Measurements from ENCODE around the gene ROR2. TPM values are rescaled to one million over a fixed set of nuclear protein-coding genes. Genes with fewer than 3 reads are reported as not detected.
"Not testable (repeated sequence)": the region's sequence is repeated elsewhere in the genome, so short reads cannot be mapped to it uniquely, and the experiment has no call there.

Gene ROR2
- total and polyA plus RNA-seq, 2 experiments from 2014 or later: 8.1 to 18.8 TPM

DNA sequence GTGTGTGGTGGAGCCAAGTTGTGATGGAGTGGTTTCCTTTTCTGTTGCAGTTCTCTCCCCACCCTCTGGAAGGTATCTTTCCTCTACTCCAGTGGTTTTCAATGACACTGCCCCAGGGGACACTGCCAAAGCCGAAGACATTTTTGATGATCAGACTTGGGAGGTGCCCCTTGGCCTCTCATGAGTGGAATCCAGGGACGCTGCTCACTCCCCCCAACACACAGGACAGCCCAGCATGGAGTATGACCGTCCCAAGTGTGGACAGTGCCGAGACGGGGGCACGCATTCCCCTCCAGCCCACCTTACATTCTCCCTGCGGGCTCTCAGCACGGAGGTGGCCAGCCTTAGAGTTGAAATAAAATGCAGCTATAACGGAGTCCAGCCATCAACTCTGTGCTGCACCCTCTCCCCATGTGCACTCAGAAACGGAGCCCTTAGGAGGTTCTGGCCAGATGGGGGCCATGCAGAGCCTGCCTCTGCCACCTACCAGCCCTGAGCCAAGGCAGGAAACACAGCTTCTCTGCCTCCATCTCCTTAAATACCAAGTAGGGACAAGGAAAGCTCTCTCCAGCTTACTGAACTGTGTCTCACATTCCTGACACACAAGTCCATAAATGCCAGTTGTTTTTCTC is 150.8 kb downstream of the ROR2 start:
- TF ChIP-seq ZNF462 (CRISPR knock-in tag; IDR thresholded peaks at IDR 0.05) (no peak), CTCF (conservative IDR thresholded peaks at IDR 0.05; ENCODE audit: low read depth in 2 of 2) (0 out of 4 replicates have a peak, but pooled peaks of 1 of the 2 experiments have one; percentile 2), JUNB (IDR thresholded peaks at IDR 0.05; ENCODE audit: unreplicated experiment) (no peak)
- TF ChIP-seq, protein P1, sequence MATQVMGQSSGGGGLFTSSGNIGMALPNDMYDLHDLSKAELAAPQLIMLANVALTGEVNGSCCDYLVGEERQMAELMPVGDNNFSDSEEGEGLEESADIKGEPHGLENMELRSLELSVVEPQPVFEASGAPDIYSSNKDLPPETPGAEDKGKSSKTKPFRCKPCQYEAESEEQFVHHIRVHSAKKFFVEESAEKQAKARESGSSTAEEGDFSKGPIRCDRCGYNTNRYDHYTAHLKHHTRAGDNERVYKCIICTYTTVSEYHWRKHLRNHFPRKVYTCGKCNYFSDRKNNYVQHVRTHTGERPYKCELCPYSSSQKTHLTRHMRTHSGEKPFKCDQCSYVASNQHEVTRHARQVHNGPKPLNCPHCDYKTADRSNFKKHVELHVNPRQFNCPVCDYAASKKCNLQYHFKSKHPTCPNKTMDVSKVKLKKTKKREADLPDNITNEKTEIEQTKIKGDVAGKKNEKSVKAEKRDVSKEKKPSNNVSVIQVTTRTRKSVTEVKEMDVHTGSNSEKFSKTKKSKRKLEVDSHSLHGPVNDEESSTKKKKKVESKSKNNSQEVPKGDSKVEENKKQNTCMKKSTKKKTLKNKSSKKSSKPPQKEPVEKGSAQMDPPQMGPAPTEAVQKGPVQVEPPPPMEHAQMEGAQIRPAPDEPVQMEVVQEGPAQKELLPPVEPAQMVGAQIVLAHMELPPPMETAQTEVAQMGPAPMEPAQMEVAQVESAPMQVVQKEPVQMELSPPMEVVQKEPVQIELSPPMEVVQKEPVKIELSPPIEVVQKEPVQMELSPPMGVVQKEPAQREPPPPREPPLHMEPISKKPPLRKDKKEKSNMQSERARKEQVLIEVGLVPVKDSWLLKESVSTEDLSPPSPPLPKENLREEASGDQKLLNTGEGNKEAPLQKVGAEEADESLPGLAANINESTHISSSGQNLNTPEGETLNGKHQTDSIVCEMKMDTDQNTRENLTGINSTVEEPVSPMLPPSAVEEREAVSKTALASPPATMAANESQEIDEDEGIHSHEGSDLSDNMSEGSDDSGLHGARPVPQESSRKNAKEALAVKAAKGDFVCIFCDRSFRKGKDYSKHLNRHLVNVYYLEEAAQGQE (IDR thresholded peaks at IDR 0.05; ENCODE audit: unreplicated experiment): no peak
- H2AFZ ChIP-seq: no peak overlapping the region
- 0 out of 2 replicates have a peak, but pooled peaks cover under 1% of the 10 kb centered on the region for H3K4me1 ChIP-seq (ENCODE audit: insufficient read depth)
- 0 out of 3 replicates have a peak, but pooled peaks cover 3% of the 10 kb centered on the region for H3K4me1 Mint-ChIP-seq
- peaks cover under 1% of the 10 kb centered on the region for H4K20me1 ChIP-seq (replicated peaks; ENCODE audit: insufficient read depth)
- no peaks in the 10 kb centered on the region for H3F3A ChIP-seq (replicated peaks; ENCODE audit: low read depth)
- no peak overlapping the region for H3K4me3 ChIP-seq
- H3K27ac ChIP-seq (ENCODE audit: low read depth): no peak overlapping the region
- no peak overlapping the region for H3K4me3 Mint-ChIP-seq
- no peaks in the 10 kb centered on the region for H3K36me3 ChIP-seq (ENCODE audit: insufficient read depth)
- H3K27me3 ChIP-seq (ENCODE audit: insufficient read depth): no peaks in the 10 kb centered on the region
- H3K27me3 Mint-ChIP-seq (ENCODE audit: insufficient read depth, low read depth, poor library complexity): peaks cover 2% of the 10 kb centered on the region
- no peaks in the 10 kb centered on the region for H3K36me3 Mint-ChIP-seq (ENCODE audit: low read depth)
- no peaks in the 10 kb centered on the region for H3K79me2 ChIP-seq (replicated peaks; ENCODE audit: insufficient read depth)
- H3K9me2 ChIP-seq (ENCODE audit: insufficient read depth): no peaks in the 10 kb centered on the region
- no peak for DNase-seq (ENCODE audit: low spot score)
- 0 out of 2 replicates have a peak overlapping the region, but pooled peaks have one; percentile 45 for H3K27ac Mint-ChIP-seq
- no peak overlapping the region for H3K4me2 ChIP-seq
- no peaks in the 10 kb centered on the region; the same call in 2 of the 3 replicates for H3K9me3 Mint-ChIP-seq
- peak; percentile 74 for ATAC-seq

DNA sequence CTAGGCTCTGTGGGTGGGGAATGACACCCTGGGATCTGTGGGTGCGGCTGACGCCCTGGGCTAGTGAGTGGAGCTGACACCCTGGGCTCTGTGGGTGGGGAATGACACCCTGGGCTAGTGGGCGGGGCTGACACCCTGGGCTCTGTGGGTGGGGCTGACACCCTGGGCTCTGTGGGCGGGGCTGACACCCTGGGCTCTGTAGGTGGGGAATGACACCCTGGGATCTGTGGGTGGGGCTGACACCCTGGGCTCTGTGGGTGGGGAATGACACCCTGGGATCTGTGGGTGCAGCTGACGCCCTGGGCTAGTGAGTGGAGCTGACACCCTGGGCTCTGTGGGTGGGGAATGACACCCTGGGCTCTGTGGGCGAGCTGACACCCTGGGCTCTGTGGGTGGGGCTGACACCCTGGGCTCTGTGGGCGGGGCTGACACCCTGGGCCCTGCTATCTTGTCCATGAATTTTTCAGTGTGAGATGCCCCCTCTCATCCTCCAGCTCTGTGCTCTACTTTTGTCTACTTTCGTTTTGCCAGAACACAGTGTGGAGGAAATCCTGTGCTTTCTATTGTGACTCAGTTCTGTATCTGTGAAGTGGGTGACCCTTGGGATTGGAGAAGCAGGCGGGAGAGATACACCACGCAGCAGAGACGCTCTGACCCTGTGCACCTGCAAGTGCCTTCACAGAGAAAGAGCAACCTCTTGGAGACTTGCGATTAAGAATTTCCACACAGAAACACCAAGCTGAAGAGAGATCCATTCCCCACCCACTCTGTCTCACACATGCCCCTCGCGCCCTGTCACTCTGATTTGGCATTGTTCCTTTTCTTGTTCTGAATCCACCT is 151.5 kb downstream of the ROR2 start:
- H3K27me3 ChIP-seq (ENCODE audit: insufficient read depth); H4K20me1 ChIP-seq (replicated peaks; ENCODE audit: insufficient read depth); H3K79me2 ChIP-seq (replicated peaks; ENCODE audit: insufficient read depth); H3K9me2 ChIP-seq (ENCODE audit: insufficient read depth); H3K27me3 Mint-ChIP-seq (ENCODE audit: insufficient read depth, low read depth, poor library complexity); H3K4me1 Mint-ChIP-seq; H3K9me3 Mint-ChIP-seq; ATAC-seq; H3K4me1 ChIP-seq (ENCODE audit: insufficient read depth); H3K36me3 Mint-ChIP-seq (ENCODE audit: low read depth); H2AFZ ChIP-seq; H3K4me3 ChIP-seq; H3K36me3 ChIP-seq (ENCODE audit: insufficient read depth); H3K4me3 Mint-ChIP-seq; DNase-seq (ENCODE audit: low spot score); H3F3A ChIP-seq (replicated peaks; ENCODE audit: low read depth); H3K27ac ChIP-seq (ENCODE audit: low read depth); H3K4me2 ChIP-seq: not testable (repeated sequence)
- 0 out of 2 replicates have a peak overlapping the region, but pooled peaks have one; percentile 45 for H3K27ac Mint-ChIP-seq

Measured in GM23338 (cell line).